HepG2 (cell line): ENCODE measurements around the gene EPN2. TPM values are rescaled to one million over a fixed set of nuclear protein-coding genes. Genes with fewer than 3 reads are reported as not detected.

Source experiments
- ATF2 ChIP-seq: sonication (generic); formaldehyde crosslinking; IDR thresholded peaks from 2 replicates; pipeline ENCODE4 v1.4.0; 2020; ENCODE audit warnings: missing genetic modification reagents
- GABPB1 ChIP-seq: IDR thresholded peaks from 2 replicates; pipeline ENCODE4 v1.6.1; 2016; ENCODE audit warnings: mild to moderate bottlenecking, missing genetic modification reagents, moderate library complexity, missing compliant biosample characterization
- HIC2 ChIP-seq: sonication (generic); formaldehyde crosslinking; IDR thresholded peaks from 2 replicates; pipeline ENCODE4 v1.9.0; 2022; ENCODE audit warnings: low read depth, missing genetic modification reagents
- HOXA5 ChIP-seq: sonication (generic); formaldehyde crosslinking; IDR thresholded peaks from 2 replicates; pipeline ENCODE4 v1.4.0; 2020; ENCODE audit warnings: missing genetic modification reagents
- LCORL ChIP-seq, 2 experiments: fragments of 450-650 bp in 1 of 2; sonication (generic) in 1 of 2; formaldehyde crosslinking in 1 of 2; IDR thresholded peaks; 2 replicates each; pipeline versions ENCODE4 v1.5.0 to v1.6.1; 2017 to 2020; ENCODE audit warnings: antibody characterized with exemption in 1 of 2, missing genetic modification reagents in 1 of 2
- RFX1 ChIP-seq: fragments of 450-650 bp; IDR thresholded peaks from 2 replicates; pipeline ENCODE4 v1.6.1; 2017
- SAP130 ChIP-seq: IDR thresholded peaks from 2 replicates; pipeline ENCODE4 v1.6.1; 2016; ENCODE audit warnings: low read depth
- SKI ChIP-seq: fragments of 450-650 bp; IDR thresholded peaks from one replicate; pipeline ENCODE4 v1.6.1; 2018; ENCODE audit warnings: mild to moderate bottlenecking; ENCODE audit not compliant: partially characterized antibody
- SUZ12 ChIP-seq: fragments of 150-350 bp; IDR thresholded peaks from 2 replicates; pipeline ENCODE4 v1.6.1; 2014; ENCODE audit warnings: low read depth, low read length
- ZBTB8A ChIP-seq: sonication (generic); formaldehyde crosslinking; IDR thresholded peaks from 2 replicates; pipeline ENCODE4 v1.4.0; 2020; ENCODE audit warnings: mild to moderate bottlenecking, low read depth, missing genetic modification reagents, borderline replicate concordance
- ZNF674 ChIP-seq: sonication (generic); formaldehyde crosslinking; IDR thresholded peaks from 2 replicates; pipeline ENCODE4 v1.5.0; 2020; ENCODE audit warnings: low read depth, mild to moderate bottlenecking, missing genetic modification reagents
- polyA plus RNA-seq, 8 experiments: library from polyadenylated mRNA; depleted of rRNA in 3 of 8; stranded (reverse) in 7 of 8; unstranded in 1 of 8; fragments of >200 nt; fragmentation: Illumina TruSeq in 4 of 8; extraction: Trizol in 4 of 8; gene quantifications; 2 replicates each; pipeline versions ENCODE4 v1.2.1 to v1.2.3, GENCODE V29; 2011 to 2016; ENCODE audit warnings: low read depth in 4 of 8, missing spikeins in 1 of 8, mixed read lengths in 1 of 8; ENCODE audit not compliant: insufficient read depth in 1 of 8
- total RNA-seq, 5 experiments: library from RNA; depleted of rRNA; stranded (reverse); fragments of >200 nt; fragmentation: Illumina TruSeq; extraction: Trizol; gene quantifications; 2 replicates each; pipeline ENCODE4 v1.2.3, GENCODE V29; 2016; ENCODE audit warnings: low read depth in 1 of 5
- TF ChIP-seq, protein P1 (sequence below): sonication (generic); formaldehyde crosslinking; IDR thresholded peaks from 2 replicates; pipeline ENCODE4 v1.5.1; 2020; ENCODE audit warnings: mild to moderate bottlenecking, missing genetic modification reagents, moderate library complexity
- TF ChIP-seq, protein P2 (sequence below): IDR thresholded peaks from 2 replicates; pipeline ENCODE4 v1.6.1; 2018; ENCODE audit warnings: missing genetic modification reagents
- TF ChIP-seq, protein P3 (sequence below): sonication (generic); formaldehyde crosslinking; IDR thresholded peaks from 2 replicates; pipeline ENCODE4 v1.5.0; 2020; ENCODE audit warnings: missing genetic modification reagents
- TF ChIP-seq, protein P4 (sequence below): sonication (generic); formaldehyde crosslinking; IDR thresholded peaks from 2 replicates; pipeline ENCODE4 v1.4.0; 2020; ENCODE audit warnings: mild to moderate bottlenecking, low read depth, missing genetic modification reagents

EPN2 gene
- total and polyA plus RNA-seq, 2 of the 13 experiments (the other 11 are each of a cell fraction or from before 2014, with no cell fraction given), result 7.8 to 19.2 TPM

DNA sequence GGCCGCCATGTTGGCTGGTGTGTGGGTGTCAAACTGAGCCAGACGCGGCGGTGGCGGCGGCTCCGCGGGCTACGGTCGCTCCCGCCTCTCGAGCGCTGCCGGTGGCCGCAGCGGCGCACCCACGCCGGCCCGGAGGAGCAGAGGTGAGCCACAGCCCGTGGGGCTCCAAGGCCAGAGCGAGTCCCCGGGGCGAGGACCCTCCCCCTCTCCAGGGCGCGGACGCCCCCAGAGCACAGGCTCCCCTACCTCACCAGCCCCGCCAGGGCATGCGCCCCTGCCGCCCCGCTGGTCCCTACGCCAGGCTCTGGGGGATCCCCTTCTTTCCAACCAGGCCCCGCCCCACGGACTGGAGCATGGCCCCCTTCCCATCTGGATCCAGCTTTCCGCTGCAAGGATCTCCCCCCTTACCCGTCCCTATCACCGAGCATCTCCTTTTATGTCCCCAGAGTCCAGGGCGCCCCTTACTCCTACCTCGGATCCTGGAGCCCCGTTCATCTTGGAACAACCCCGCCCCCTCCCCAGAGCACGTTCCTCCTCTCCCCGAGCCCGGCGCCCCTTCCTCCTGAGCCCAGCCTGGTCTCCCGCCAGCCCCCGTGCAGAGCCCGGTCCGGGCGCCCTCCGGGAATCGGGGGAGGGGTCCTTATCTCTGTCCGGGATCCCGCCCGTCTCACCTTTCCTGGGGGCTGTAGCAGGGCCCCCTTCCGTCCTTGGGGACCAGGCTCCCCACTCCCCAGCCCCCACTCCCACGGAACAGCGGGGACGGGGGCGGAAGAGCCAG is 412 bp downstream of the EPN2 start (continued):
- TF ChIP-seq, protein P1, sequence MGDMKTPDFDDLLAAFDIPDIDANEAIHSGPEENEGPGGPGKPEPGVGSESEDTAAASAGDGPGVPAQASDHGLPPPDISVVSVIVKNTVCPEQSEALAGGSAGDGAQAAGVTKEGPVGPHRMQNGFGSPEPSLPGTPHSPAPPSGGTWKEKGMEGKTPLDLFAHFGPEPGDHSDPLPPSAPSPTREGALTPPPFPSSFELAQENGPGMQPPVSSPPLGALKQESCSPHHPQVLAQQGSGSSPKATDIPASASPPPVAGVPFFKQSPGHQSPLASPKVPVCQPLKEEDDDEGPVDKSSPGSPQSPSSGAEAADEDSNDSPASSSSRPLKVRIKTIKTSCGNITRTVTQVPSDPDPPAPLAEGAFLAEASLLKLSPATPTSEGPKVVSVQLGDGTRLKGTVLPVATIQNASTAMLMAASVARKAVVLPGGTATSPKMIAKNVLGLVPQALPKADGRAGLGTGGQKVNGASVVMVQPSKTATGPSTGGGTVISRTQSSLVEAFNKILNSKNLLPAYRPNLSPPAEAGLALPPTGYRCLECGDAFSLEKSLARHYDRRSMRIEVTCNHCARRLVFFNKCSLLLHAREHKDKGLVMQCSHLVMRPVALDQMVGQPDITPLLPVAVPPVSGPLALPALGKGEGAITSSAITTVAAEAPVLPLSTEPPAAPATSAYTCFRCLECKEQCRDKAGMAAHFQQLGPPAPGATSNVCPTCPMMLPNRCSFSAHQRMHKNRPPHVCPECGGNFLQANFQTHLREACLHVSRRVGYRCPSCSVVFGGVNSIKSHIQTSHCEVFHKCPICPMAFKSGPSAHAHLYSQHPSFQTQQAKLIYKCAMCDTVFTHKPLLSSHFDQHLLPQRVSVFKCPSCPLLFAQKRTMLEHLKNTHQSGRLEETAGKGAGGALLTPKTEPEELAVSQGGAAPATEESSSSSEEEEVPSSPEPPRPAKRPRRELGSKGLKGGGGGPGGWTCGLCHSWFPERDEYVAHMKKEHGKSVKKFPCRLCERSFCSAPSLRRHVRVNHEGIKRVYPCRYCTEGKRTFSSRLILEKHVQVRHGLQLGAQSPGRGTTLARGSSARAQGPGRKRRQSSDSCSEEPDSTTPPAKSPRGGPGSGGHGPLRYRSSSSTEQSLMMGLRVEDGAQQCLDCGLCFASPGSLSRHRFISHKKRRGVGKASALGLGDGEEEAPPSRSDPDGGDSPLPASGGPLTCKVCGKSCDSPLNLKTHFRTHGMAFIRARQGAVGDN, result peak; percentile 41
- TF ChIP-seq HIC2 (CRISPR knock-in tag) (no peak), SAP130 (peak; percentile 53), LCORL (IDR thresholded peaks at IDR 0.05) (no peak), LCORL (CRISPR knock-in tag; IDR thresholded peaks at IDR 0.05) (peak; percentile 70; the same call in 1 of the 2 replicates), SUZ12 (no peak), ZNF674 (CRISPR knock-in tag) (no peak), HOXA5 (CRISPR knock-in tag) (0 out of 2 replicates have a peak, but pooled peaks have one; percentile 42), GABPB1 (CRISPR knock-in tag) (peak; percentile 15; the same call in 1 of the 2 replicates), ZBTB8A (CRISPR knock-in tag) (no peak), ATF2 (CRISPR knock-in tag) (no peak), SKI (peak; percentile 14), RFX1 (no peak)
- TF ChIP-seq, protein P2, sequence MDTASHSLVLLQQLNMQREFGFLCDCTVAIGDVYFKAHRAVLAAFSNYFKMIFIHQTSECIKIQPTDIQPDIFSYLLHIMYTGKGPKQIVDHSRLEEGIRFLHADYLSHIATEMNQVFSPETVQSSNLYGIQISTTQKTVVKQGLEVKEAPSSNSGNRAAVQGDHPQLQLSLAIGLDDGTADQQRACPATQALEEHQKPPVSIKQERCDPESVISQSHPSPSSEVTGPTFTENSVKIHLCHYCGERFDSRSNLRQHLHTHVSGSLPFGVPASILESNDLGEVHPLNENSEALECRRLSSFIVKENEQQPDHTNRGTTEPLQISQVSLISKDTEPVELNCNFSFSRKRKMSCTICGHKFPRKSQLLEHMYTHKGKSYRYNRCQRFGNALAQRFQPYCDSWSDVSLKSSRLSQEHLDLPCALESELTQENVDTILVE (CRISPR knock-in tag), result no peak
- TF ChIP-seq, protein P3, sequence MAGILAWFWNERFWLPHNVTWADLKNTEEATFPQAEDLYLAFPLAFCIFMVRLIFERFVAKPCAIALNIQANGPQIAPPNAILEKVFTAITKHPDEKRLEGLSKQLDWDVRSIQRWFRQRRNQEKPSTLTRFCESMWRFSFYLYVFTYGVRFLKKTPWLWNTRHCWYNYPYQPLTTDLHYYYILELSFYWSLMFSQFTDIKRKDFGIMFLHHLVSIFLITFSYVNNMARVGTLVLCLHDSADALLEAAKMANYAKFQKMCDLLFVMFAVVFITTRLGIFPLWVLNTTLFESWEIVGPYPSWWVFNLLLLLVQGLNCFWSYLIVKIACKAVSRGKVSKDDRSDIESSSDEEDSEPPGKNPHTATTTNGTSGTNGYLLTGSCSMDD (CRISPR knock-in tag), result no peak
- TF ChIP-seq, protein P4, sequence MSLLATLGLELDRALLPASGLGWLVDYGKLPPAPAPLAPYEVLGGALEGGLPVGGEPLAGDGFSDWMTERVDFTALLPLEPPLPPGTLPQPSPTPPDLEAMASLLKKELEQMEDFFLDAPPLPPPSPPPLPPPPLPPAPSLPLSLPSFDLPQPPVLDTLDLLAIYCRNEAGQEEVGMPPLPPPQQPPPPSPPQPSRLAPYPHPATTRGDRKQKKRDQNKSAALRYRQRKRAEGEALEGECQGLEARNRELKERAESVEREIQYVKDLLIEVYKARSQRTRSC (CRISPR knock-in tag), result 0 out of 2 replicates have a peak, but pooled peaks have one; percentile 8
